Keratinocyte (primary cell): ENCODE data around the gene AKAP8L. TPM values are rescaled to one million over a fixed set of nuclear protein-coding genes. Genes with fewer than 3 reads are reported as not detected.

Experiments used
- DNase-seq: peaks from one replicate; pipeline ENCODE4 v3.0.0-alpha.2; 2011; ENCODE audit warnings: low read depth, missing footprints, low spot score
- FAIRE-seq: peaks from 2 replicates; lab custom pipeline; 2011; peaks lifted over from hg19 to GRCh38; lab: Jason Lieb, UNC
- H2AFZ ChIP-seq: 2 replicates; pipeline ENCODE4 v1.6.0; 2012; ENCODE audit warnings: low read length, control low read depth, inconsistent platforms; ENCODE audit not compliant: control insufficient read depth
- H3K27ac ChIP-seq: 2 replicates; pipeline ENCODE4 v1.5.1; 2011; ENCODE audit warnings: low read length; ENCODE audit not compliant: control insufficient read depth, insufficient read depth
- H3K27me3 ChIP-seq: 3 replicates; pipeline ENCODE4 v1.6.0; 2011; ENCODE audit warnings: low read length; ENCODE audit not compliant: control insufficient read depth, insufficient read depth; ENCODE audit errors: extremely low read depth
- H3K36me3 ChIP-seq, 2 experiments: 2 replicates in 1 of 2; 3 replicates in 1 of 2; pipeline ENCODE4 v1.5.1; 2011; ENCODE audit warnings: low read length in 2 of 2, mild to moderate bottlenecking in 1 of 2; ENCODE audit not compliant: control insufficient read depth in 2 of 2, insufficient read depth in 2 of 2; ENCODE audit errors: extremely low read depth in 1 of 2
- H3K4me1 ChIP-seq: 3 replicates; pipeline ENCODE4 v1.5.1; 2011; ENCODE audit warnings: low read length; ENCODE audit not compliant: control insufficient read depth, insufficient read depth; ENCODE audit errors: extremely low read depth
- H3K4me2 ChIP-seq: 3 replicates; pipeline ENCODE4 v1.6.0; 2011; ENCODE audit warnings: low read depth, low read length; ENCODE audit not compliant: control insufficient read depth, insufficient read depth; ENCODE audit errors: extremely low read depth
- H3K4me3 ChIP-seq, 3 experiments: fragments of 200-600 bp in 1 of 3; sonication (generic) in 1 of 3; 2 replicates in 2 of 3; 3 replicates in 1 of 3; pipeline ENCODE4 v1.5.1; 2011 to 2016; ENCODE audit warnings: low read length in 3 of 3, mild to moderate bottlenecking in 3 of 3, control low read depth in 2 of 3, inconsistent platforms in 1 of 3, low read depth in 1 of 3, mixed read lengths in 1 of 3, mixed run types in 1 of 3, moderate library complexity in 1 of 3; ENCODE audit not compliant: control insufficient read depth in 2 of 3, insufficient read depth in 2 of 3; ENCODE audit errors: extremely low read depth in 1 of 3
- H3K79me2 ChIP-seq: 2 replicates; pipeline ENCODE4 v1.6.0; 2012; ENCODE audit warnings: low read length; ENCODE audit not compliant: control insufficient read depth, insufficient read depth
- H3K9ac ChIP-seq: 3 replicates; pipeline ENCODE4 v1.6.0; 2011; ENCODE audit warnings: low read length; ENCODE audit not compliant: control insufficient read depth, insufficient read depth; ENCODE audit errors: extremely low read depth
- H3K9me1 ChIP-seq: 3 replicates; pipeline ENCODE4 v1.6.0; 2011; ENCODE audit warnings: low read length; ENCODE audit not compliant: control insufficient read depth, insufficient read depth; ENCODE audit errors: extremely low read depth
- H3K9me3 ChIP-seq: 2 replicates; pipeline ENCODE4 v1.5.1; 2012; ENCODE audit warnings: low read depth, low read length; ENCODE audit not compliant: control insufficient read depth
- H4K20me1 ChIP-seq: 3 replicates; pipeline ENCODE4 v1.6.0; 2011; ENCODE audit warnings: low read length; ENCODE audit not compliant: control insufficient read depth, insufficient read depth; ENCODE audit errors: extremely low read depth
- EZH2 ChIP-seq: IDR thresholded peaks from one replicate; pipeline ENCODE4 v1.6.1; 2012; ENCODE audit warnings: inconsistent platforms, mild to moderate bottlenecking, low read length, moderate library complexity
- dilution Hi-C: fragments of 300-500 bp; cut with MboI; formaldehyde crosslinking; loops from one replicate; pipeline ENCODE4 v1.7.0; 2020; ENCODE audit warnings: low sequenced_read_pairs; ENCODE audit not compliant: extremely low pct_ligation_motif_present
- polyA plus RNA-seq, 5 experiments: library from polyadenylated mRNA; depleted of rRNA in 3 of 5; stranded (reverse) in 3 of 5; stranded (forward) in 1 of 5; unstranded in 1 of 5; fragments of >200 nt; gene quantifications; 1 replicate in 1 of 5; 2 replicates in 3 of 5; 3 replicates in 1 of 5; pipeline versions ENCODE4 v1.2.1 to v1.2.3, GENCODE V29; 2011 to 2012; ENCODE audit warnings: missing spikeins in 2 of 5, low read depth in 1 of 5, low replicate concordance in 1 of 5
- TF ChIP-seq, protein P1 (sequence below), 3 experiments: IDR thresholded peaks in 1 of 3; conservative IDR thresholded peaks in 1 of 3; optimal IDR thresholded peaks in 1 of 3; 2 replicates in 2 of 3; 3 replicates in 1 of 3; pipeline versions ENCODE3 to v1.5.1; 2011; ENCODE audit warnings: low read length in 3 of 3, mild to moderate bottlenecking in 3 of 3, moderate library complexity in 2 of 3, control low read depth in 1 of 3, inconsistent platforms in 1 of 3; ENCODE audit not compliant: insufficient read depth in 2 of 3; ENCODE audit errors: extremely low read depth in 1 of 3

The AKAP8L gene
- polyA plus RNA-seq, 1 donor (not counting 4 experiments of a cell fraction or from before 2014, with no cell fraction given) = 48.2 TPM

GRCh38 chr19:15399234-15399515 lies 19.6 kb downstream of the AKAP8L start:
- H3K9ac ChIP-seq = no peak overlapping the region
- H2AFZ ChIP-seq = no peak overlapping the region
- peaks cover 40% of the 10 kb centered on the region for H3K79me2 ChIP-seq
- H3K27me3 ChIP-seq = no peaks in the 10 kb centered on the region
- H3K4me2 ChIP-seq = no peak overlapping the region
- peaks cover 7% of the 10 kb centered on the region for H4K20me1 ChIP-seq
- H3K4me1 ChIP-seq = no peaks in the 10 kb centered on the region
- no peak overlapping the region for H3K4me3 ChIP-seq
- H3K36me3 ChIP-seq = peaks cover 55 to 58% of the 10 kb centered on the region in 2 experiments
- dilution Hi-C loops = no loop called here
- H3K9me3 ChIP-seq = no peaks in the 10 kb centered on the region
- no peaks in the 10 kb centered on the region for H3K9me1 ChIP-seq
- FAIRE-seq (no peak), DNase-seq (no peak)
- TF ChIP-seq, protein P1, sequence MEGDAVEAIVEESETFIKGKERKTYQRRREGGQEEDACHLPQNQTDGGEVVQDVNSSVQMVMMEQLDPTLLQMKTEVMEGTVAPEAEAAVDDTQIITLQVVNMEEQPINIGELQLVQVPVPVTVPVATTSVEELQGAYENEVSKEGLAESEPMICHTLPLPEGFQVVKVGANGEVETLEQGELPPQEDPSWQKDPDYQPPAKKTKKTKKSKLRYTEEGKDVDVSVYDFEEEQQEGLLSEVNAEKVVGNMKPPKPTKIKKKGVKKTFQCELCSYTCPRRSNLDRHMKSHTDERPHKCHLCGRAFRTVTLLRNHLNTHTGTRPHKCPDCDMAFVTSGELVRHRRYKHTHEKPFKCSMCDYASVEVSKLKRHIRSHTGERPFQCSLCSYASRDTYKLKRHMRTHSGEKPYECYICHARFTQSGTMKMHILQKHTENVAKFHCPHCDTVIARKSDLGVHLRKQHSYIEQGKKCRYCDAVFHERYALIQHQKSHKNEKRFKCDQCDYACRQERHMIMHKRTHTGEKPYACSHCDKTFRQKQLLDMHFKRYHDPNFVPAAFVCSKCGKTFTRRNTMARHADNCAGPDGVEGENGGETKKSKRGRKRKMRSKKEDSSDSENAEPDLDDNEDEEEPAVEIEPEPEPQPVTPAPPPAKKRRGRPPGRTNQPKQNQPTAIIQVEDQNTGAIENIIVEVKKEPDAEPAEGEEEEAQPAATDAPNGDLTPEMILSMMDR (optimal IDR thresholded peaks at IDR 0.05 in 1 of 3, IDR thresholded peaks at IDR 0.05 in 1 of 3, conservative IDR thresholded peaks at IDR 0.05 in 1 of 3; ENCODE audit: extremely low read depth in 1 of 3, insufficient read depth in 2 of 3, low read length in 3 of 3) = no peak
- no peak for TF ChIP-seq EZH2
- no peak overlapping the region for H3K27ac ChIP-seq

DNA sequence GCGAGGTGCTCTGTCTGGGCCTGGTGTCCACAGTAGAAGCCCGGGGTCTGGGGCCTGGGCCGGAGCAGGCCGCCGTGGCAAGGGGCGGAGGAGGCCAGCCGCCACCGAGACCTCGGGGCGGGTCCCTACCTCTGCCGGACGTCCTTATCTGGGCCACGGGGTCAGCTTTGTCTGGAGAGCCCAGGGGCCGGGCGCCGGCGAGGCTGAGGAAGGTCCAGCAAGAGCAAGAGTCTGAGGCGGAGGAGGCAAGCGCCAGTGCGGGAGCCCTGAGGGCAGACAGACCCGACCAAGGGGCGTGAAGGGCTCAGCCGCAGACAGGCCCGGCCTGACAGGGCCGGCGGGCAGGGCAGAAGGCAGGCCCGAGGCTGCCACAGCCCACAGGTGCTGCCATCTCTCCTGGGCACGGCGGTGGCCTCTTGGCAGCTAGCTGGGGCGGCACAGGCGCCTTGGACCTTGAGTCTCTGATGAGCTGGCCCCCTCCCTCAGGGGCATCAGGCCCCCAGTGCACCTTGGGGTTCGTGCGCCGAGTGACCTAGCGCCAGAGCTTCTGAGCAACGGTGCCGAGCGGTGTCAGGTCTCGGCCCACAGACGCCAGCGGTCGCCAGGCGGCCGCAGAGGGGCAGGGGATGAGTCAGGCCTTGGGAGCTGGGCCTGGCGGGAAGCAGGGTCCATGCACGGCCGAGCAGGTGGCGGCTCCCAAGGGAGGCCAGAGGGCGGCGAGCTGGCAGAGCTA lies 20.1 kb downstream of the AKAP8L start:
- TF ChIP-seq EZH2 = no peak
- TF ChIP-seq, protein P1 (optimal IDR thresholded peaks at IDR 0.05 in 1 of 3, IDR thresholded peaks at IDR 0.05 in 1 of 3, conservative IDR thresholded peaks at IDR 0.05 in 1 of 3; ENCODE audit: extremely low read depth in 1 of 3, insufficient read depth in 2 of 3, low read length in 3 of 3) = no peak
- Histone ChIP-seq H3K4me3 (no peak overlapping the region), H3K9me3 (no peaks in the 10 kb centered on the region), H3K9me1 (no peaks in the 10 kb centered on the region), H3K79me2 (peaks cover 35% of the 10 kb centered on the region), H3K4me2 (no peak overlapping the region), H3K27ac (no peak overlapping the region), H3K36me3 (peaks cover 53 to 58% of the 10 kb centered on the region in 2 experiments), H4K20me1 (peaks cover 2% of the 10 kb centered on the region), H3K27me3 (no peaks in the 10 kb centered on the region), H3K9ac (no peak overlapping the region), H2AFZ (no peak overlapping the region), H3K4me1 (no peaks in the 10 kb centered on the region)
- dilution Hi-C loops = no loop called here
- no peak for DNase-seq
- no peak for FAIRE-seq
